Measurements from ENCODE around the gene NEK2. TPM values are rescaled to one million over a fixed set of nuclear protein-coding genes. Genes with fewer than 3 reads are reported as not detected.
A peak's percentile ranks its signal among the peaks of the same experiment; 100 is the strongest.

The NEK2 gene
- total and polyA plus RNA-seq, 2 donors (not counting 1 experiment from before 2014, with no cell fraction given): 0.09 TPM; not detected in 1

GRCh38 chr1:211688421-211688820 is 13.0 kb upstream of the NEK2 start:
- Histone ChIP-seq H3K79me2 (ENCODE audit: control insufficient read depth, insufficient read depth, low read length) (no peaks in the 10 kb centered on the region), H3K36me3 (replicated peaks in 1 of 2; ENCODE audit: control extremely low read depth in 1 of 2, control insufficient read depth in 1 of 2, extremely low read depth in 1 of 2, insufficient read depth in 2 of 2, low read length in 1 of 2) (no peaks in the 10 kb centered on the region), H3K4me1 (ENCODE audit: control insufficient read depth in 2 of 2, insufficient read depth in 2 of 2, low read length in 2 of 2) (peaks cover 9 to 10% of the 10 kb centered on the region in 2 donors), H3K9ac (ENCODE audit: low read length) (no peak overlapping the region), H3K9me3 (ENCODE audit: control extremely low read depth in 1 of 3, control insufficient read depth in 2 of 3, insufficient read depth in 1 of 3, low read length in 2 of 3) (no peaks in the 10 kb centered on the region), H3K4me2 (replicated peaks; ENCODE audit: low read depth, low read length, poor library complexity, severe bottlenecking) (no peak overlapping the region), H3K4me3 (ENCODE audit: control extremely low read depth in 1 of 5, extremely low read depth in 1 of 5, insufficient read depth in 1 of 5, low read depth in 2 of 5, low read length in 4 of 5) (no peak overlapping the region), H2AFZ (ENCODE audit: insufficient read depth, low read depth, low read length, poor library complexity, severe bottlenecking) (peak overlapping the region; percentile 58), H3K27me3 (replicated peaks in 1 of 4; ENCODE audit: control extremely low read depth in 1 of 4, control insufficient read depth in 3 of 4, insufficient read depth in 4 of 4, low read length in 3 of 4) (no peaks in the 10 kb centered on the region), H4K20me1 (ENCODE audit: control insufficient read depth, insufficient read depth, low read length, poor library complexity, severe bottlenecking) (no peaks in the 10 kb centered on the region), H3K27ac (ENCODE audit: low read length in 2 of 2) (no peak overlapping the region)
- H3K9me3 Mint-ChIP-seq (ENCODE audit: insufficient read depth): peaks cover 2% of the 10 kb centered on the region
- no peak overlapping the region for H3K27ac Mint-ChIP-seq
- ChIA-PET POLR2A (no interaction called here), CTCF (no interaction called here)
- intact Hi-C loops (cut with micrococcal nuclease): loop anchor here (10.0 kb wide), 1 partner anchor 676 kb away; no protein-coding TSS in a partner anchor
- DNase-seq: no peak
- 83% methylated on average over 1 of the region's 2 CpGs for WGBS (ENCODE audit: insufficient coverage)
- no peak overlapping the region for H3K4me3 Mint-ChIP-seq
- H3K27me3 Mint-ChIP-seq: no peaks in the 10 kb centered on the region
- no peak for ATAC-seq (ENCODE audit: low read depth)
- TF ChIP-seq EZH2 (IDR thresholded peaks at IDR 0.05; ENCODE audit: borderline replicate concordance, insufficient read depth, low read depth, low read length, poor library complexity, severe bottlenecking): no peak
- TF ChIP-seq CTCF (IDR thresholded peaks at IDR 0.05): no peak
- H3K4me1 Mint-ChIP-seq: peaks cover 15% of the 10 kb centered on the region

- no peaks in the 10 kb centered on the region for H3K9me3 ChIP-seq (ENCODE audit: control extremely low read depth in 1 of 3, control insufficient read depth in 2 of 3, insufficient read depth in 1 of 3, low read length in 2 of 3)
- DNase-seq (peak; percentile 39), ATAC-seq (ENCODE audit: low read depth) (no peak)
- no peaks in the 10 kb centered on the region for H3K27me3 ChIP-seq (replicated peaks in 1 of 4; ENCODE audit: control extremely low read depth in 1 of 4, control insufficient read depth in 3 of 4, insufficient read depth in 4 of 4, low read length in 3 of 4)
- Mint-ChIP-seq H3K9me3 (ENCODE audit: insufficient read depth) (no peaks in the 10 kb centered on the region), H3K27me3 (no peaks in the 10 kb centered on the region), H3K4me3 (peak overlapping the region; percentile 35), H3K4me1 (peaks cover 21% of the 10 kb centered on the region), H3K27ac (peak overlapping the region; percentile 21)
- H3K4me2 ChIP-seq (replicated peaks; ENCODE audit: low read depth, low read length, poor library complexity, severe bottlenecking): peak overlapping the region; percentile 40
- WGBS (ENCODE audit: insufficient coverage): 83% methylated on average over 16 of the region's 16 CpGs
- H4K20me1 ChIP-seq (ENCODE audit: control insufficient read depth, insufficient read depth, low read length, poor library complexity, severe bottlenecking): no peaks in the 10 kb centered on the region
- ChIA-PET CTCF (interaction anchor here (10.2 kb wide), 1 partner anchor 9 kb away, joined by 155 read pairs; no protein-coding TSS in a partner anchor), POLR2A (no interaction called here)
- H3K9ac ChIP-seq (ENCODE audit: low read length): no peak overlapping the region
- H3K36me3 ChIP-seq (replicated peaks in 1 of 2; ENCODE audit: control extremely low read depth in 1 of 2, control insufficient read depth in 1 of 2, extremely low read depth in 1 of 2, insufficient read depth in 2 of 2, low read length in 1 of 2): no peaks in the 10 kb centered on the region
- no peak for TF ChIP-seq EZH2 (IDR thresholded peaks at IDR 0.05; ENCODE audit: borderline replicate concordance, insufficient read depth, low read depth, low read length, poor library complexity, severe bottlenecking)
- no peak for TF ChIP-seq CTCF (IDR thresholded peaks at IDR 0.05)
- intact Hi-C loops (cut with micrococcal nuclease): loop anchor here (10.0 kb wide), 1 partner anchor 677 kb away; no protein-coding TSS in a partner anchor
- H3K4me1 ChIP-seq (ENCODE audit: control insufficient read depth in 2 of 2, insufficient read depth in 2 of 2, low read length in 2 of 2): peaks cover 9 to 10% of the 10 kb centered on the region in 2 donors
- H3K79me2 ChIP-seq (ENCODE audit: control insufficient read depth, insufficient read depth, low read length): no peaks in the 10 kb centered on the region
- H2AFZ ChIP-seq (ENCODE audit: insufficient read depth, low read depth, low read length, poor library complexity, severe bottlenecking): peak overlapping the region; percentile 58
- H3K27ac ChIP-seq (ENCODE audit: low read length in 2 of 2): no peak overlapping the region
- H3K4me3 ChIP-seq (ENCODE audit: control extremely low read depth in 1 of 5, extremely low read depth in 1 of 5, insufficient read depth in 1 of 5, low read depth in 2 of 5, low read length in 4 of 5): peak overlapping the region in 1 of 5 experiments; percentile 14
These were observed 12.2 kb upstream of the NEK2 start for GRCh38 chr1:211687462-211688215.

Data from B cell (primary cell).